GM21367 (cell line): Measurements from ENCODE around the gene GPR34.
A peak's percentile ranks its signal among the peaks of the same experiment; 100 is the strongest.
"Not testable (repeated sequence)": the region's sequence is repeated elsewhere in the genome, so short reads cannot be mapped to it uniquely, and the experiment has no call there.

ENCODE experiments used
- ATAC-seq: cut with Tn5 transposase; IDR thresholded peaks from one replicate; pipeline ENCODE4 v1.9.1; 2021; ENCODE audit not compliant: unreplicated experiment

Gene GPR34

DNA sequence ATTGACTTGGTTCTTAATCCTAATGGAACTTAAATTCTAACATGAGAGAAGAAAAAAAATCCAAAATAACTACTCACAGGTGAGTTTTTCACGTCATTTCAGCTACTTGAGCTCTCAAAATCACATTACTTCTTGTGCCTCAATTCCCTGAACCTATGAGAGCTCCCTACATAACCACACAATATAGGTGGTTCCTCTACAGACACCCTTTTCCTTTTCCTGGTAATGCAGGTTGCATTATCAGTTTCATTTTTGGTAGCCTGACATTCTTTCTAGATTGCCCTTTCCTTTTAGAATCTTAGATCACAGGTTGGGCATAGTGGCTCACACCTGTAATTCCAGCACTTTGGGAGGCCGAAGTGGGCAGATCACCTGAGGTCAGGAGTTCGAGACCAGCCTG is 4.3 kb downstream of the GPR34 start:
- no peak for ATAC-seq

DNA sequence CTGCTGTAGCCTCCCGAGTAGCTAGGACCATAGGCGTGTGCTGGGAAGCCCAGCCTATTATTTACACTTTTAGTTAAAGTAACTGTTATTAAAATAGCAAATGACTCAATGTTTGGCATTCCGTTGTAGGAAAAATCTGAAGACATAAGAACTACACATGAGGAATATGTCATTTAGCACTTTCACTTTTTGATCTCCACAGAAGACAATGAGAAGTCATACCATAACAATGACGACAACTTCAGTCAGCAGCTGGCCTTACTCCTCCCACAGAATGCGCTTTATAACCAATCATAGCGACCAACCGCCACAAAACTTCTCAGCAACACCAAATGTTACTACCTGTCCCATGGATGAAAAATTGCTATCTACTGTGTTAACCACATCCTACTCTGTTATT is 6.7 kb downstream of the GPR34 start:
- ATAC-seq = no peak

GRCh38 chrX:41703574-41704029 is 14.8 kb downstream of the GPR34 start:
- no peak for ATAC-seq

- no peak for ATAC-seq
Measured at GRCh38 chrX:41705042-41705441, 16.3 kb downstream of the GPR34 start.

GRCh38 chrX:41705680-41706374 is 17.1 kb downstream of the GPR34 start:
- peak; percentile 88 for ATAC-seq

- no peak for ATAC-seq
Measured at GRCh38 chrX:41707218-41707617, 18.4 kb downstream of the GPR34 start.

GRCh38 chrX:41708486-41708885 is 19.7 kb downstream of the GPR34 start:
- ATAC-seq = no peak

- ATAC-seq = no peak
Measured at GRCh38 chrX:41711021-41711667, 22.4 kb downstream of the GPR34 start.

DNA sequence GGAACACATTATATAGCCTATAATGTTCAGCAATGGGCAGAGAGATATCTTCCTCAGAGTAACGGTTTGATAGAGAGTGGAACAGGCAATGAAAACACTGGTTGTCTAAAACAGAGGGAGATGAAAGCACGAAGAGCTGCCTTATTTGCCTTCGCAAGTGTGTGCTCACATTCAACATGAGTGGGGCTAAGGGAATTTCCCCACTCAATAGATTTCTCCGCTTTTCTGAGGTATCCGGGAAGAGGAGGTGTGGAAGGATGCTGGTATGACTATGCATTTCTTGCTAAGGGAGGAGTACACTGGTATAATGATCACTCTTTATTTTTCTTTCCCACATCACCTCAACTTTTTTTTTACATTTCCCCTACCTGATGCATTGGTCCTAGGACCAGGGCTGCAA is 27.4 kb downstream of the GPR34 start:
- no peak for ATAC-seq

- ATAC-seq = no peak
Measured at GRCh38 chrX:41716767-41717473, 28.1 kb downstream of the GPR34 start.

GRCh38 chrX:41718481-41719235 is 29.9 kb downstream of the GPR34 start:
- ATAC-seq = no peak

DNA sequence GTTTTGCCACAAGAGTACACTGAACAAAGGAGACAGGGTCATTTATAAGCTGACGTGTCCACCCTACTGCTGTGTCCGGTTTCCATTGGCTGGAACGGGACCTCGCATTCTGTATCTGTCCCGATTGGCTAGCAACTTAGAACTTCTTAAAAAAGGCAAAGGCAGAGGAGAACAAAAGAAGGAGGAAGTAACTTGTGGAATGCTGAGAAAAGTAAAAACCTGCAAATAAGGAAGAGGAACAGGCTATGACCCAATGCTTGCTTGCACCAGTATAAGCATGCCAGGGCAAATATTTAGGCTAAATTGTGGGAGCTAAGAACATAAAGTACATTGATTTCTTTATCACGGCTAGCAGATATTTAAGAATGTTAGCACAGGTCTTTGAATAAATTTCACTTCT is 30.8 kb downstream of the GPR34 start:
- ATAC-seq = not testable (repeated sequence)

DNA sequence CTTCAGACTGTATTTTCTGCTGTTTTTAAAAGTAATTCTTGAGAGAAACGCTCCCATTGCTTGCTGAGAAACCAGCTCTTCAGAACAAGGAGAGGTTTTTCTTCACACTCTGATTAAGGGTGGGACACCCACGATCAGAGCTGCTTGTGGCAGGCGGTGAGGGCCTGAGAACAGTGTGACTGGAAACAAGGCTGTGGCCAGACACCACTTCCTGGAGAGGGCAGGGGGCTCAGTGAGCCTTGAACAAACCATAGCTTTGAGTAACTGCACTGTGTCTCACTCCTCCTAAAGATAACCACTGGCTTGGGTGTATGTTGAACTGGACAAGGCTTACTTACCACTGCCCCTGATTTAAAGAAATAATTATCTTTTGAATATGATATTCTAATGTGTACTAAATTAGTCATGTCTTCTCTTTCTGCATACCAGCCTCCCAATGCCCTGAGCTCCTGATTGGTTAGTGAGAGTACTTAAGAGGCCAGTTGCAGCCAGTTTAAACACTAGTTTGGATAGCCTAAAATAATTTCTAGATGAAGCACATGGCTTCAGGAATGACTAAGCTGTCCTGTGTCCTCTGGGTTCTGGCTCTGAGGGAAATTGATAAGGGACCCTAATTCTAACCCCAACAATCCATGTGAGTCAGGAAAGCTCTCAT is 31.5 kb downstream of the GPR34 start:
- ATAC-seq = peak; percentile 88

GRCh38 chrX:41721590-41721989 is 32.8 kb downstream of the GPR34 start:
- no peak for ATAC-seq

GRCh38 chrX:41722214-41722613 is 33.4 kb downstream of the GPR34 start:
- no peak for ATAC-seq

DNA sequence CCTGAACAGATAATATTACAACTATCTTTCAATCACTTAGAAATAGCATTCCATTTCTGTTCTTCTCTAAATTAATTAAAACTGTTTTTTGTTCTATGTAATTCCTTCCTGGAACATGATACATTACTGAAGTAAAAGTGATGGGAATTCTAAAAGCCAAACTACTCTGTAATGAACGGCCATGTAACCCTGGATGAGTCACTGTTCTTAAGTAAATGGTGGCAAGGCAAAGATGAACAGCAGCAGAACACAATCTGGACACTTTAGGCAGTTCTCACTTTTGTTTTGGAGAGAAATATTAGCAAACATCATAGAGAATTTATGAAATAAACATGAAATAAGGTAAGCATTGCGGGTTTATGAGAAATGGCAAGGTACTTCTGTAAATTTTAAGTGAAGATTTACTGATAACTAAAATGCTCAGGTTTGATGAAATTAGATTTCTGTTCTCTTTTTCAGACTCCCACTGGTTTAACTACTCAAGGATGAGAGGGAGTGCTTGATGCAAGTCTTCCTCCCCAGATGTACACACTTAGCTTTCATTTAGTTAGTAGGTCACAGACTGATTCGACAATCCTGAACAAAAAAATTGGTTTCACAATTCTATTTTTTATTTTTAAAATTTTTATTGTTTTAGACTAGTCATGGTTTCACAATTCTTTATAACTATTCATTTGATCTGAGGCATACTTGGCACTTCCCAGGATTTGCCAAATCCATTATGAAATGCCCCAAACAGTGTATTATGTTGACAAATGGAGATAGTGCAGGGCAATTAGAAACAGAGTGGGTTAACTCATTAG is 34.2 kb downstream of the GPR34 start:
- no peak for ATAC-seq

DNA sequence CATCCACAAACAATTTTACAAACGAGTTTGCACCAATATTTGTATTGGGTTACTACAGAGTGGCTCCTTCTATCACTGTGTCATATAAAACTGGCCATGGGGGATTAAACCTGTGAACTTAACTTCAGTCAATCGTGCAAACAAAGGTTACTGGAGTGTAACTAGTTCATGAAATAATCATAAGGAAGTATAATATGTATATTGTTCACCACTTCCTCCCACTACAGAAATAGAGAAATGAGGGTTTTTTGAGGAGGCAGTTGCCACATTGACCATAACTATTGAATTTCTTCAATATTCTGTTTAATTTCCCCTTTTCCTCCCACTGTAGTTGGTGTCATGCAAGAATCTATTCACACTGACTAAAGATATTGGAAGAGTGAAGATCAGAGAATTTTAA is 35.1 kb downstream of the GPR34 start, which contains the start of gene GPR82:
GPR82 (plus strand) TSS at position 356 of the 400 bp plus-strand sequence. CDS start 2,846 bp downstream, outside the sequence.
- no peak for ATAC-seq

GRCh38 chrX:41728125-41728524 is 39.4 kb downstream of the GPR34 start:
- no peak for ATAC-seq

GRCh38 chrX:41730081-41730480 is 41.3 kb downstream of the GPR34 start:
- ATAC-seq = no peak

DNA sequence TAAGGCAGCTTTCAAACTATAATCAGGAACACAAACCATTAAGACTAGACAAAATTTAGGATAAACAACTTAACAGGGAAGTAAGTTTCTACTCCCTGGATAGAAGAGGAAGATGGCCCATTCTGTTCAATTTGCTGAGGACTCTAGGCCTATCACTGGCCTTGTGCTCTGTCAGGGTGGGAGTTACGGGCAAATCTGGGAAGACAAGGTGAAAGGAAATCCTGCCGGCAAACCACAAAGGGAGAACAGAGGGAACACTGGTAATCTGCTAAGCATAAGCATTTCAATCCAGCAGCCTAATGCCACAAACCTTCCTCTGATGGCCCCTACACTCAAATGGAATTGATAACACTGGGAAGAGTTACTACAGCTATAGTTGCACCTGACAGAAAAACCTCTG is 43.5 kb downstream of the GPR34 start:
- ATAC-seq = no peak
